ENCODE measurements around the gene TBCD.

- no peak for TF ChIP-seq EZH2 (IDR thresholded peaks at IDR 0.05; ENCODE audit: low read length, missing control alignments)
- no peak for TF ChIP-seq CTCF (conservative IDR thresholded peaks at IDR 0.05 in 1 of 2, IDR thresholded peaks at IDR 0.05 in 1 of 2; ENCODE audit: low read depth in 1 of 2, low read length in 2 of 2)
Measured at GRCh38 chr17:82782657-82783207, 30.9 kb downstream of the TBCD start.

All from fibroblast of lung (primary cell).